ENCODE measurements around the gene UTP15. TPM values are rescaled to one million over a fixed set of nuclear protein-coding genes. Genes with fewer than 3 reads are reported as not detected.

UTP15 gene
- total and polyA plus RNA-seq, 10 of the 15 experiments (the other 5 are each of a cell fraction or from before 2014, with no cell fraction given) = 22.5 to 39.4 (median 29.6) TPM

DNA sequence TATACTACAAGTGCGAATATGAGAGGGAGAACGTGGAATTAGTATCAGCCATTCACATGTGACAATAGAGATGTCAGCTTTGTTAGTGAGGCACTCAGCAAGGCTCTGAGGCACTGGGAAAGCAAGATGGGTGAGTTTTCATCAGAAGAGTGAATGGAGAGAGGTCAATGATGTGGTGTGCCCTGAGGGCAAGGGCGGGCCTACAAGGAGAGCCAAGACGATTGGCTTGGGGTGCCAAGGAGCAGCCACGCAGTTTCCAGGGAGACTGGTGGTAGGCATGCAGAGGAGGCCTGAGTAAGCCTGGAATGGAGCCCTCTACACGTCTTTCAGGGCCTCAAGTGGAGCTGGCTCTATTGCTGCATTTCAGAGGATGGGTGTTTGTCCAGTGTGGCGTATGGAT is 42.6 kb upstream of the UTP15 start (continued):
- no peak for TF ChIP-seq ZBTB11 (CRISPR knock-in tag; IDR thresholded peaks at IDR 0.05)
- no peak for TF ChIP-seq RUNX3 (IDR thresholded peaks at IDR 0.05; ENCODE audit: low read length)
- TF ChIP-seq RFX5 (IDR thresholded peaks at IDR 0.05; ENCODE audit: low read depth, low read length) = no peak
- no peak for TF ChIP-seq PBX3 (IDR thresholded peaks at IDR 0.05; ENCODE audit: insufficient replicate concordance, low read depth, low read length)
- no peak for TF ChIP-seq SPI1 (IDR thresholded peaks at IDR 0.05; ENCODE audit: borderline replicate concordance, insufficient read depth, low read depth, low read length)
- TF ChIP-seq, protein P1, sequence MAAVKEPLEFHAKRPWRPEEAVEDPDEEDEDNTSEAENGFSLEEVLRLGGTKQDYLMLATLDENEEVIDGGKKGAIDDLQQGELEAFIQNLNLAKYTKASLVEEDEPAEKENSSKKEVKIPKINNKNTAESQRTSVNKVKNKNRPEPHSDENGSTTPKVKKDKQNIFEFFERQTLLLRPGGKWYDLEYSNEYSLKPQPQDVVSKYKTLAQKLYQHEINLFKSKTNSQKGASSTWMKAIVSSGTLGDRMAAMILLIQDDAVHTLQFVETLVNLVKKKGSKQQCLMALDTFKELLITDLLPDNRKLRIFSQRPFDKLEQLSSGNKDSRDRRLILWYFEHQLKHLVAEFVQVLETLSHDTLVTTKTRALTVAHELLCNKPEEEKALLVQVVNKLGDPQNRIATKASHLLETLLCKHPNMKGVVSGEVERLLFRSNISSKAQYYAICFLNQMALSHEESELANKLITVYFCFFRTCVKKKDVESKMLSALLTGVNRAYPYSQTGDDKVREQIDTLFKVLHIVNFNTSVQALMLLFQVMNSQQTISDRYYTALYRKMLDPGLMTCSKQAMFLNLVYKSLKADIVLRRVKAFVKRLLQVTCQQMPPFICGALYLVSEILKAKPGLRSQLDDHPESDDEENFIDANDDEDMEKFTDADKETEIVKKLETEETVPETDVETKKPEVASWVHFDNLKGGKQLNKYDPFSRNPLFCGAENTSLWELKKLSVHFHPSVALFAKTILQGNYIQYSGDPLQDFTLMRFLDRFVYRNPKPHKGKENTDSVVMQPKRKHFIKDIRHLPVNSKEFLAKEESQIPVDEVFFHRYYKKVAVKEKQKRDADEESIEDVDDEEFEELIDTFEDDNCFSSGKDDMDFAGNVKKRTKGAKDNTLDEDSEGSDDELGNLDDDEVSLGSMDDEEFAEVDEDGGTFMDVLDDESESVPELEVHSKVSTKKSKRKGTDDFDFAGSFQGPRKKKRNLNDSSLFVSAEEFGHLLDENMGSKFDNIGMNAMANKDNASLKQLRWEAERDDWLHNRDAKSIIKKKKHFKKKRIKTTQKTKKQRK (IDR thresholded peaks at IDR 0.05; ENCODE audit: low read depth, low read length) = no peak
- no peak for TF ChIP-seq HCFC1 (IDR thresholded peaks at IDR 0.05; ENCODE audit: low read length)
- no peak for TF ChIP-seq RBBP5 (conservative IDR thresholded peaks at IDR 0.05)
- TF ChIP-seq HDAC2 (IDR thresholded peaks at IDR 0.05) = no peak
- no peak for TF ChIP-seq SIX5 (IDR thresholded peaks at IDR 0.05; ENCODE audit: low read depth, low read length, severe bottlenecking)
- TF ChIP-seq JUND (IDR thresholded peaks at IDR 0.05; ENCODE audit: low read depth, low read length) = no peak
- TF ChIP-seq KDM1A (IDR thresholded peaks at IDR 0.05; ENCODE audit: borderline replicate concordance) = no peak

Measured in GM12878 (cell line).